Gastrocnemius medialis (tissue), 4 donors: ENCODE results near the gene PRRG3. TPM values are rescaled to one million over a fixed set of nuclear protein-coding genes. Genes with fewer than 3 reads are reported as not detected.

ENCODE experiments used
- ATAC-seq, 2 donors: fragments of 150-250 bp; one replicate each; pipeline ENCODE4 v1.9.1; 2016
- DNase-seq, 2 donors: peaks; one replicate each; pipeline ENCODE4 v3.0.0-alpha.2; 2019
- H3K27ac ChIP-seq, 4 donors: fragments of 200-600 bp; sonication (generic); 1 replicate in 1 of 4; 2 replicates in 3 of 4; pipeline ENCODE4 v1.5.1; 2016 to 2018; ENCODE audit warnings: mild to moderate bottlenecking in 2 of 4, moderate library complexity in 1 of 4
- H3K27me3 ChIP-seq, 3 donors: fragments of 200-600 bp; sonication (generic) in 2 of 3; 1 replicate in 1 of 3; 2 replicates in 2 of 3; pipeline versions ENCODE4 v1.5.1 to v1.6.0; 2016 to 2019; ENCODE audit warnings: mild to moderate bottlenecking in 1 of 3, moderate library complexity in 1 of 3
- H3K36me3 ChIP-seq, 2 donors: fragments of 200-600 bp; sonication (generic) in 1 of 2; one replicate each; pipeline ENCODE4 v1.5.1; 2017 to 2018
- H3K4me1 ChIP-seq, 2 donors: fragments of 200-600 bp; sonication (generic) in 1 of 2; one replicate each; pipeline ENCODE4 v1.5.1; 2016 to 2017; ENCODE audit warnings: mild to moderate bottlenecking in 2 of 2
- H3K4me3 ChIP-seq, 4 donors: fragments of 200-600 bp; sonication (generic) in 3 of 4; 1 replicate in 1 of 4; 2 replicates in 3 of 4; pipeline ENCODE4 v1.5.1; 2016 to 2019; ENCODE audit warnings: mild to moderate bottlenecking in 2 of 4
- H3K9me3 ChIP-seq, 3 donors: fragments of 200-600 bp; sonication (generic) in 2 of 3; 1 replicate in 1 of 3; 2 replicates in 2 of 3; pipeline ENCODE4 v1.5.1; 2016 to 2019
- POLR2A ChIP-seq, 2 donors: fragments of 450-650 bp; IDR thresholded peaks; one replicate each; pipeline ENCODE4 v1.6.1; 2017; ENCODE audit warnings: antibody characterized with exemption in 2 of 2, mild to moderate bottlenecking in 2 of 2, moderate library complexity in 2 of 2
- in situ Hi-C, 4 donors: fragments of 200-750 bp; cut with MboI; loops; one replicate each; pipeline versions ENCODE4 v1.15.0 to v1.8.0; 2017; ENCODE audit warnings: low sequenced_read_pairs in 4 of 4
- intact Hi-C: fragments of 100-400 bp; cut with DNase I; formaldehyde crosslinking; loops from one replicate; pipeline ENCODE4 v1.15.1; 2023; ENCODE audit warnings: low total_unique reads
- total RNA-seq, 4 donors: library from RNA; depleted of rRNA; stranded (reverse); fragments of >200 nt; gene quantifications; one replicate each; pipeline versions ENCODE4 v1.1.0 to v1.2.3, GENCODE V29; 2016
- TF ChIP-seq, protein P1 (sequence below), 5 experiments: fragments of 450-650 bp in 3 of 5; fragments of 200-600 bp in 2 of 5; sonication (generic) in 2 of 5; IDR thresholded peaks in 4 of 5; conservative IDR thresholded peaks in 1 of 5; 1 replicate in 4 of 5; 2 replicates in 1 of 5; pipeline ENCODE4 v1.5.1; 2016 to 2019; ENCODE audit warnings: antibody characterized with exemption in 5 of 5, mild to moderate bottlenecking in 3 of 5, moderate library complexity in 3 of 5

Gene PRRG3
- total RNA-seq, 4 donors from 2014 or later = 0.04 to 0.39 TPM; not detected in 2

- no peak for ATAC-seq
- Histone ChIP-seq H3K4me1 (no peaks in the 10 kb centered on the region), H3K27ac (no peak overlapping the region), H3K27me3 (no peaks in the 10 kb centered on the region), H3K9me3 (no peaks in the 10 kb centered on the region), H3K4me3 (no peak overlapping the region), H3K36me3 (no peaks in the 10 kb centered on the region)
- TF ChIP-seq POLR2A (IDR thresholded peaks at IDR 0.05) = no peak
- TF ChIP-seq, protein P1, sequence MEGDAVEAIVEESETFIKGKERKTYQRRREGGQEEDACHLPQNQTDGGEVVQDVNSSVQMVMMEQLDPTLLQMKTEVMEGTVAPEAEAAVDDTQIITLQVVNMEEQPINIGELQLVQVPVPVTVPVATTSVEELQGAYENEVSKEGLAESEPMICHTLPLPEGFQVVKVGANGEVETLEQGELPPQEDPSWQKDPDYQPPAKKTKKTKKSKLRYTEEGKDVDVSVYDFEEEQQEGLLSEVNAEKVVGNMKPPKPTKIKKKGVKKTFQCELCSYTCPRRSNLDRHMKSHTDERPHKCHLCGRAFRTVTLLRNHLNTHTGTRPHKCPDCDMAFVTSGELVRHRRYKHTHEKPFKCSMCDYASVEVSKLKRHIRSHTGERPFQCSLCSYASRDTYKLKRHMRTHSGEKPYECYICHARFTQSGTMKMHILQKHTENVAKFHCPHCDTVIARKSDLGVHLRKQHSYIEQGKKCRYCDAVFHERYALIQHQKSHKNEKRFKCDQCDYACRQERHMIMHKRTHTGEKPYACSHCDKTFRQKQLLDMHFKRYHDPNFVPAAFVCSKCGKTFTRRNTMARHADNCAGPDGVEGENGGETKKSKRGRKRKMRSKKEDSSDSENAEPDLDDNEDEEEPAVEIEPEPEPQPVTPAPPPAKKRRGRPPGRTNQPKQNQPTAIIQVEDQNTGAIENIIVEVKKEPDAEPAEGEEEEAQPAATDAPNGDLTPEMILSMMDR (IDR thresholded peaks at IDR 0.05 in 4 of 5, conservative IDR thresholded peaks at IDR 0.05 in 1 of 5) = no peak
- in situ Hi-C loops = loop anchor here (10.0 to 25.0 kb wide), 3 partner anchors 882 to 1059 kb away; partner anchors contain the start of gene GABRQ (in 4 of the 4)
- DNase-seq = no peak
- intact Hi-C loops = loop anchor here (5.0 to 10.0 kb wide), 2 partner anchors 884 to 1062 kb away; partner anchors contain the start of gene GABRQ
Measured at GRCh38 chrX:151752847-151753246, 57.6 kb downstream of the PRRG3 start.

- Histone ChIP-seq H3K9me3 (no peaks in the 10 kb centered on the region), H3K4me1 (no peaks in the 10 kb centered on the region), H3K27ac (no peak overlapping the region), H3K36me3 (no peaks in the 10 kb centered on the region), H3K4me3 (no peak overlapping the region), H3K27me3 (no peaks in the 10 kb centered on the region)
- DNase-seq = peak; percentile 4 to 19
- intact Hi-C loops = loop anchor here (5.0 to 10.0 kb wide), 2 partner anchors 884 to 1061 kb away; partner anchors contain the start of gene GABRQ
- in situ Hi-C loops = loop anchor here (10.0 to 25.0 kb wide), 3 partner anchors 881 to 1059 kb away; partner anchors contain the start of gene GABRQ (in 4 of the 4)
- ATAC-seq = peak; percentile 58 to 72
- TF ChIP-seq, protein P1 (IDR thresholded peaks at IDR 0.05 in 4 of 5, conservative IDR thresholded peaks at IDR 0.05 in 1 of 5) = peak; percentile 37 to 71 (median 59)
- TF ChIP-seq POLR2A (IDR thresholded peaks at IDR 0.05) = no peak
Measured at GRCh38 chrX:151753313-151754046, 58.2 kb downstream of the PRRG3 start.

DNA sequence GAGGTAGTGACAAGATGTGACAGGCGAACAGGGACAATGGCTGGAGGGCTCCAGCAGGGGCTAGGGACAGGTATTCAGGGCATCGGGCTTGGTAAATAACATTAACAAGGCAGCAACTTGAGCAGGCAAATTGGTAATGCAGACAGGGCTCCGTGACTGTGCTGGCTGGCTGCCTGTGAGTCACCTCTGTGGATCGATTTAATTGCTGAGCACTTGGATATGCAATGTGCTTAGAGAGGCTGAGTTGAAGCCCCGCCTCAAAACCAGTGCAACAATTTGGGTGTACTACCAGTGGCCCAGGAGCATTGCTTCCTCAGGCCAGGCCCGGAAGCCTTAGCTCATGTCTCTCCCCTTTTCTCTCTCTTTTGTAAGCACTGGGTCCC is 58.8 kb downstream of the PRRG3 start:
- Histone ChIP-seq H3K27ac (no peak overlapping the region), H3K36me3 (no peaks in the 10 kb centered on the region), H3K4me1 (no peaks in the 10 kb centered on the region), H3K9me3 (no peaks in the 10 kb centered on the region), H3K4me3 (no peak overlapping the region), H3K27me3 (no peaks in the 10 kb centered on the region)
- TF ChIP-seq, protein P1 (IDR thresholded peaks at IDR 0.05 in 4 of 5, conservative IDR thresholded peaks at IDR 0.05 in 1 of 5) = no peak
- intact Hi-C loops (loop anchor here (5.0 to 10.0 kb wide), 2 partner anchors 883 to 1061 kb away; partner anchors contain the start of gene GABRQ), in situ Hi-C loops (loop anchor here (10.0 to 25.0 kb wide), 3 partner anchors 881 to 1058 kb away; partner anchors contain the start of gene GABRQ (in 4 of the 4))
- no peak for ATAC-seq
- DNase-seq = no peak

DNA sequence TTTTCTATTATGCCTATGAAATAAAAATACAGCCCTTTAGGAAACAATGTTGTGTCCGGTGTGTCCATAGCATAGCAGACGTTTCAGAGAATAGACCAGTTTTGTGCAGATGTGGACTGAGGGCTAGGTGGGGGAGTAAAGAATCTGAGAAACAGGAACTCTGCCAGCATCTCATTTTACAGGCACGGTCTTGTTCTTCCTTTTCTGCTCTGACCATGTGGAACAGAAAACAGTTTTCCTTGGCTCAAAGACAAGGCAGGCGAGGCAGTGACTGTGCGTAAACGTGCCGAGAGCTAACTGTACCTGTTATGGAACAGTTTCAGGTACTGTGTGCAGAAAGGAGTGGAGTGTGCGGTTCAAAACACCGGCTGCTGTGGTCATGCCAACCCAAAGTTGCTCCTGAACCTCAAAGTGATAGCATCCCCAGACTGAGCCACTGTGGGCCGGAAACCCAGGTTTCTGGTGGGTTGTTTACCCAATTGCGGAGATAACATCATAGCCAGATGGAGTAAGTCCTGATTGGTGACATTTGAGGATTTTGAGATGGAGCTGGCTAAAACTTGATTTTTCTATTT is 59.5 kb downstream of the PRRG3 start:
- H3K9me3 ChIP-seq = no peaks in the 10 kb centered on the region
- TF ChIP-seq, protein P1 (IDR thresholded peaks at IDR 0.05 in 4 of 5, conservative IDR thresholded peaks at IDR 0.05 in 1 of 5) = no peak
- no peak for TF ChIP-seq POLR2A (IDR thresholded peaks at IDR 0.05)
- no peaks in the 10 kb centered on the region for H3K36me3 ChIP-seq
- in situ Hi-C loops = loop anchor here (10.0 to 25.0 kb wide), 3 partner anchors 880 to 1058 kb away; partner anchors contain the start of gene GABRQ (in 4 of the 4)
- intact Hi-C loops = loop anchor here (5.0 to 10.0 kb wide), 2 partner anchors 883 to 1060 kb away; partner anchors contain the start of gene GABRQ
- H3K4me3 ChIP-seq = no peak overlapping the region
- H3K27me3 ChIP-seq = no peaks in the 10 kb centered on the region
- DNase-seq = no peak
- ATAC-seq = no peak
- H3K27ac ChIP-seq = no peak overlapping the region
- H3K4me1 ChIP-seq = no peaks in the 10 kb centered on the region

Other genes with a start within 250 kb of the PRRG3 start
- gene PASD1, start 131.8 kb upstream of the PRRG3 start, total RNA-seq = not detected
- gene FATE1, start 20.6 kb downstream of the PRRG3 start, total RNA-seq = not detected
- not detected for gene CNGA2, start 39.3 kb downstream of the PRRG3 start, total RNA-seq
- gene MAGEA4, start 217.4 kb downstream of the PRRG3 start, total RNA-seq = not detected